Measurements from ENCODE around the gene HEATR9.

The HEATR9 gene

DNA sequence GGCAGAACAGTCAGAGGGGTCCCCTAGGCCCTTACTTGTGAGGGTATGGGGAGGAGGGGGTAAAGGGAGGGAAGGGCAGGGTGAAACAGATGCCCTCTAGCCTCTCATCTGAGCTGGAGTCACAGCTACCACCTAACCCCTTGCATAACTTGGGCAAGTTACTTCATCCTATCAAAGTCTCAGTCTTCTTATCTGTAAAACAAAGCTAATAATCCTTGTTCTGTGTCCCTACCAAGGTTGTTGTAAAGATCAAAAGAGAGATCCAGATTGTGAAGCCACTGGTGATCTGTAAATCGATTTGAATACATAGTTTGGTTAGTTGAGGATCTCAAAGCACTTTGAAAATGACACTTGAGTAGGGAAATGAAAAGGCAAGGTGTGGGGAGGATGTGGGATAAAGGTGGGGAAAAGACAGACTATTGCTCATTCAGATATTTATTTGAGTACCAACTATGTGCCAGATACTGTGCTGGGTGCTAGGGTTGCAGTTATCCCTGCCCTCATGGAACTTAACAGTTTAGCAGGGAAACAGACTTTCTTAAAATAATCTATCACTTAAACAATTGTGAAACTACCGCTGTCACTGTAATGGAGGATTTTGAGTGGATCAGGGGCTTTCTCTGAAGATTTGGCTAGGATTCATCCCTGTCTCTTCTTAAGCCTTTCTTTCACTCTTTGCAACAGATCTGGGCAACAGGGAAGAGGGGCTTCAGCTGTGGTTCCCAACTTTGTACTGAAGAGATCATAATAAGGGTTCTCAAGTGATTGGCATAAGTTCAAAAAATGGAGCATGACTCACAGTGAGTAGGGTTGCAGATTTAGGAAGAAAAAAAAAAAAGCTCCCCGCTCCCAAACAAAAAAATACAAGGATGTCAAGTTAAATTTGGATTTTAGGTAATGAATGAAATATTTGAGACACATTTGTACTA lies 3.0 kb downstream of the HEATR9 start:
- no peak for DNase-seq (ENCODE audit: low read depth, low spot score)

DNA sequence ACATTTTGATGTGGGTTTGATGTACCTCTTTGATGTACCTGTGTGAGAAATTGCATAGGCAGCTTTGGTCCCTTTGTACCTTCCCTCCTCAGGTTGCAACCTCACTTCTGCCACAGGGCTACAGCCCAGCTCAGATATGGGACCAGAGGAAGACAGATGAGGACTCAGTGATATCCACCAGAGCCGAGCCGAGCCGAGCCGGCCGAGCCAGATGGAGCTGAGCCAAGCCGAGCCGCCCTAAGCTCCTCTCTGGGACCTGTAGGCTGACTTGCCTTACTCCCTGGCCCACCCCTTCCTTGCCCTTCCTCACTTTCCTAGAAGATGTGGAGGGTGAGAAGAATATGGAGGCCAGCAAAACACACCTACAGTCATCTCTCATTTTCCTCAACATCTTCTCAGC lies 3.8 kb downstream of the HEATR9 start:
- DNase-seq (ENCODE audit: low read depth, low spot score) = no peak

DNA sequence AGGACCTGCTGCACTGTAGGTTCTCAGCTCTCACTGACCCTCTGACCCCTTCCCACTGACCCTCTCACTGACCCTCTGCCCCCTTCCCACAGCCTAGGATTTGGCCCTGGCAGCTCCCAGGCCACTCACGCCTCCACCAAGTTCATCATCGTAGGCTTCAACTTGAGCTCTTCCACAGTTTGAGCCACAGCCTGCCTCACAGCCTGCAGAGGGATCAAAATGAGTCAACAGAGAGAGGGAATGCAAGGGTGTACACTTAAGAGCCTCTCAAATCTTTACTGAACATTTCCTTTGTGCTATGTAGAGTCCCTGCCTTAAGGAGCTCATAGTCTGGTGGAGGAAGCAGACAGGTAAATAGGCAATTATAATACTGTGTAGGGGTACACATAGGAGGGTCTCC lies 12.1 kb downstream of the HEATR9 start:
- no peak for DNase-seq (ENCODE audit: low read depth, low spot score)

DNA sequence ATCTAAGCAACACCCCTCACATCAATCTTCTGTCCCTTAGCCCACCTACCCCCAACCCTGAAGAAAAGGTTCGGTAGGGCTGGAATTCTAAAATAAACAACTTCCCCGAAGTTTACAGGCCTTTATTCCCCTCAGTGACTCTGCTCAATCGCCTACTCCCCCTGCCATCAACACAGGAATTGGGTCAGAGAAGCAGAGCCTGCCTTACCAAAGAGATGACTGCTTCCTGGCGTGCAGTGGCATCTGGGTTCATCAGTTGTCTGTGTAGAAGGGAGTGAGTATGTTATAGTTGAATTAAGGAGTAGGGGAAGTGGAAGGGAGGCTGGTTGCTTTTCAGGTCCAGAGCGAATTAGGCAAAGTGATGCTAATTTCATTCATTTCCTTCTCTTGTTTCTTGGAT lies 12.7 kb downstream of the HEATR9 start:
- no peak for DNase-seq (ENCODE audit: low read depth, low spot score)

DNA sequence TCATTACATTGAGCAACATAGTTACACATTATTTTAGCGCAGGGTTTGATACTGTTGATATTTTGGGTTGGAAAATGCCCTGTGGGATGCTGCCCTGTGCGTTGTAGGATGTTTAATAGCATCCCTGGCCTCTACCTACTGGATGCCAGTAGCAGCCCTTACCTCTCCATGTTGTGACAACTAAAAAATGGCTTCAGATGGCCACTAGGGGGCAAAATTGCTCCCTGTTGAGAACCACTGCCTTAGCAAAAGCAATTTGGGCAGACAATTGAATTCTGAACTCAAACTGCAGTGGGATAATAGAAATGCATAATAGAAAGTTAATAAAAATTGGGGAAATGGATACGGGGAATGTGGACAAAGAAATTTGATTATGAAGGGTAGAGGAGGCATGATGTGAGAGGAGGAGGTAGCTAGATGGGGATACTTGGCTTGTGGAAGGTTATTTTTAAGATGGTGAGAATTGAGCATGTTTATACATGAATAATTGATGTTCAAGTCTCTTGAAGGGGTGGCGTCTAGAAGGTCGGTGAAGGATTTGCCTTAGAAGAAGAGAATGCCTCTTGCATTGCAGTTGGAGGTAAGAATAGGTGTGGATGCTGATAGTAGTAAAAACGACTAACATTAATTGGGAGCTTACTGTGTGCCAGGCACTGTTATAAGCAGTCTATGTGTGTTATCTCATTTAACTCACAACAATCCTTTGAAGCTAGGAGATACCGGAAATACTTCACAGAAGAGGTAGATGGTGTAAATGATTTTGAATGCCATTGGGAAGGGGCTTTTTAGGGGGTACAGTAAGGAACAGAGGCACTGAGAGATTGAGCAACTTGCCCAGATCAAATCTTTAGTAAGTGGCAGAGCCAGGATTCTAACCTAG lies 19.0 kb downstream of the HEATR9 start:
- peak; percentile 71 for DNase-seq (ENCODE audit: low read depth, low spot score)

DNA sequence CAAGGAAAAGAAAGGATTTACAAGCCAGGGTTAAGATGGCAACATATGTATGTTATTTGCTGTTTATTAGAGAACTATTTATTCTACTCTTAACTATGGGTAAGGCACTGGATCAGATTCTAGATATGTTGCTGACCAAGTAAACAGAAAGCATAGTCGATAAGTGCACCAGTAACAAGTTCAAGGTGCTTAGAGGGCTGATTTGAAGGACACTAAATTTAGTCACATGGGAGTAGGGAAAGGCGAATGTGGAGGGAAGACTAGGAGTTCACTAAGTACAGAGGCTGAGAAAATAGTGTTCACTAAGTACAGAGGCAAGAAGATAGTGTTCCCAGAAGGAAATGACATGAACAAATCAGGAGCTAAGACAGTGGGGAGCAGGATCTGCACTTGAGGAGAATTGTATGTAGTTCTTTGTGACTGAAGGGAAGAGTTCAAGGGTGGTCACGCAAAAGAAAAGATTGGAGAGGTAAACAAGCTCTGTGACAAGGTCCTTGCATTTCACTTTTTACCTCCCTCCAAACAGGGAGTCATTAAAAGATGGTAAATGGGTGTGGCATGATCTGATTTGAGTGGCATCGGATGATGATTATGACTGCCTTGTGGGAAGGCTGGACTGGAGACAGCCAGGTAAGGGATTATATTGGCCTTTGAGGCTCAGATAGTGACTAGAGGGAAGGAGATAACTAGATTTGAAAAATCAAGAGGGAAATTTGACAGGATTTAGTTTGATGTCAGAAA lies 20.9 kb downstream of the HEATR9 start:
- DNase-seq (ENCODE audit: low read depth, low spot score) = no peak

DNA sequence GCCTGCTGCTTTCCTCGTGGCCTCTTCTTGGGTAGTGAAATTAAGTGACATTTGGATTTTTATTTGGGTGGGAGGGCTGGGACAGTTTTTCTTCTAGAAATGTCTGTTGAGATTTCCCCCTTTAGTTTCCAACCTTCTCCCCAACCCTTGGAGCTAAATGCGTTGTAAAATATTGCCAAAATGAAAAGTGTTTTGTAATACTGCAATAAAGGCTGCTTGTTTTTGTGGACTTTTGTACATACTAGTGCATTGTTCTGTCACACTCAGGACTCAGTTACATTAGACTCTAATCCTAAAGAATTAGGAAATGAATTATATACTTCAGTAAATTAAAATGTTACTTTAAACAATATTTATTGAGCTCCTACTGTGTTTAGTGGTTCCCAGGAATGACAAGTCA lies 21.7 kb downstream of the HEATR9 start:
- DNase-seq (ENCODE audit: low read depth, low spot score) = no peak

DNA sequence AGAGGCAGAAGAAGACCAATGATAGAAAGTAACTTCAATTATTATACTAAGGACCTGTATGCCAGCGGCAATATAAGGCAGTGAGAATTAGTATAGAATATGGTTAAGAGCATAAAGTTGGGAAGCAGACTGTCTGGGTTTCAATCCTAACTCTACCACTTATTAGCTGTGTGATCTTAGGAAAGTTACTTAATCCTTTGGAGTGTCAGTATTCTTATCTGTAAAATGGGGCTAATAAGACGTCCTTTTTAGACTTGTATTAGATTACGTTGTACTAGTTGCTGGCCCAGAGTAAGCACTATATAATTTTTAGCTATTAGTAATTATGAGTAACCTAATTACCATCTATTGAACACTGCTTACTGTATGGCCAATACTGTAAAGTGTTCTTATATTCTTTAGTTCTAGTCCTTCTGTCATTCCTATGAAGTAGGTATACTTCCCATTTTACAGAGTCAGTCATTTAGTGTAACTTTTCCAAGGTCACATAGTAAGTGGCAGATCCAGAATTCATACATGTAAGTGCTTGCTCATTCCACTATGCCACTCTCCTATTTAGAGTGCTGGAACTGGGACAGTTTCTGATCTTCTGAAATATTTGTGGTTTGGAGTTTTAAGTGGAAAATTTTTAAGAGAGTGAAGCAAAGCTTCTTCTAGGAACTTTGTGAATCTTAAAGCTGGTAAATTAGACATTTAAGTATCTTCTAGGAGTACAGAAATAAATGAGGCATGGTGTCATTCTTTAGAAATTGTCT lies 22.5 kb downstream of the HEATR9 start:
- DNase-seq (ENCODE audit: low read depth, low spot score) = no peak

DNA sequence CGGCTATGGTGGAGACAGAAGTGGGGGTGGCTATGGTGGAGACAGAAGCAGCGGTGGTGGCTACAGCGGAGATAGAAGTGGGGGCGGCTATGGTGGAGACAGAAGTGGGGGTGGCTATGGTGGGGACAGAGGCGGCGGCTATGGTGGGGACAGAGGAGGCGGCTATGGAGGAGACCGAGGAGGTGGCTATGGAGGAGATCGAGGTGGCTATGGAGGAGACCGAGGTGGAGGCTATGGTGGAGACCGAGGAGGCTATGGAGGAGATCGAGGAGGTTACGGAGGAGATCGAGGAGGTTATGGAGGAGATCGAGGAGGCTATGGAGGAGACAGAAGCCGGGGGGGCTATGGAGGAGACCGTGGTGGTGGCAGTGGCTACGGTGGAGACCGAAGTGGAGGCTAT lies 24.1 kb downstream of the HEATR9 start:
- no peak for DNase-seq (ENCODE audit: low read depth, low spot score)

DNA sequence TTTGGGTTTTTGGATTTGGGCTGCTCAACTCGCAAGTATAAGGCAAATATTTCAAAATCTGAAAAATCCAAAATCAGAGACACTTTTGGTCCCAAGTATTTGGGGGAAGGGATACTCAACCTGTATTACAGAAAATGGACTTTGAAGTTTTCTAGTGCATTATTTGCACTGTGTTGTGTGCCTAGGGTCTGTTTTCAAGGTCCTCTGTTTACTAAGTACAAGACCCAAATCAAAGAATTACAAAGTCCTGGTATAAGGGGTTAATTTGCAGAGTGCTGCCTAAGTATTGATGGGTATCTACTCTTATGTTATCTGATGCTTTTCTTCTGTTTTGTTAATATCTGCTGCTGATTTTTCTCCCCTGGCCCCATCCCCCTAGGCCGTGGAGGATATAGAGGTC lies 25.0 kb downstream of the HEATR9 start:
- no peak for DNase-seq (ENCODE audit: low read depth, low spot score)

DNA sequence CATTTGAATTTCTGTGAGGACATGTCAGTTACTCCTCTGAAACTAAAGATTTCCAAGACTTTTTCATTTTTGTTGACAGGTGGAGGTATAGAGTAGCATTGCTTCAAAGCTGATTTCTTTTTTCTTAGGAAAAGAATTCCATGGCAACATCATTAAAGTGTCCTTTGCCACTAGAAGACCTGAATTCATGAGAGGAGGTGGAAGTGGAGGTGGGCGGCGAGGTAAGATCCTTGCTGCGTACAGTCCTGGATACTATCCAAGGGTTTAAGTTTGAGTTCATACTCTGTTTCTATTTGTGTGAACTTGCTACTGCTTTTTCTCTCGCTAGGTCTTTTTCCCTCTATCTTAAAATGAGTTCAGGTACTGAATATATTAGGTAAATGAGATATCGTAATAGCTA lies 26.5 kb downstream of the HEATR9 start:
- no peak for DNase-seq (ENCODE audit: low read depth, low spot score)

DNA sequence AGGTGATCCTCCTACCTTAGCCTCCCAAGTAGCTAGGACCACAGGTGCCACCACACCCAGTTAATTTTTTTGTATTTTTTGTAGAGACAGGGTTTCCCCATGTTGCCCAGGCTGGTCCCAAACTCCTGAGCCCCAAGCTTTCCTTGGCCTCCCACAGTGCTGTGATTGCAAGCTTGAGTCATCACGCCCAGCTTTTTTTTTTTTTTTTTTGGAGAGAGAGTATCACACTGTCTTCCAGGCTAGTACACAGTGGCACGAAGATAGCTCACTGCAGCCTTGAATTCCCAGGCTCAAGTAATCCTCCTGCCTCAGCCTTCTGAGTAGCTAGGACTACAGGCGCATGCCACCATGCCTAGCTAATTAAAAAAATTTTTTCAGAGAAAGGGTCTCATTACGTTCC lies 27.2 kb downstream of the HEATR9 start:
- no peak for DNase-seq (ENCODE audit: low read depth, low spot score)

DNA sequence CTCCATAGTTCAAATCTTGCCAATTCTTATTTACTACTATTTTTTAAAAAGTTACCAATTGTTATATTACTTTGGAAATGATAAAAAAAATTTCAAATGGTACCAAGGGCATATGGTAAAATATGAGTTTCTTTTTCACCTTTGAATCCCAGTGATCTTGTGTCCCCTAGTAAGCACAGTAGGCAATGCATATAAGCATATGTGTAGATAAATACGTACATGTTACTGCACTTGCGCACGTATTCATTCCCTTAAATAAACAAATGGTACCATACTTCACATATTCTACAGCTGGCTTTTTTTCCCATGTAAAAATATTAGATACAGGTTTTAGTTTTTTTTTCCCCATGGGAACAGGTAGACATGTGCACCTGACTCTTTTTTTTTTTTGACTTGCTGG lies 27.6 kb downstream of the HEATR9 start:
- DNase-seq (ENCODE audit: low read depth, low spot score) = no peak

DNA sequence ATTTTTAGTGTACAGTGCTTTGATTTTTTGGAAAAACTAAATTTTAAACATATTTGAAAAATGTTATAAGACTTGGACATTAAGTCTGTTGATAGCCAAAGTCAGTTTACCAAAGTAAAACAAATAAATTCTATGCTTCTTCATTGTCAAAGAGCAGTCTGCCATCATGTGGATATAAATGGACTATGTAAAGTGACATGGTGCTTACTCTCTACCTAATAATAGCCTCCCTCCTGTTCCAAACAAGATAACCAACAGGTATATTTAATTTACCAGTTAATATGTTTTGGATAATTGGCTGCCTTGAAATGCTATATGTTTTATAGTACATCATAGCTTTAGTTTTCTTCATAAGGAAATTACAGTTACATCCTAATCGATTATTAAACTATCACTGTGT lies 43.5 kb downstream of the HEATR9 start:
- no peak for DNase-seq (ENCODE audit: low read depth, low spot score)

DNA sequence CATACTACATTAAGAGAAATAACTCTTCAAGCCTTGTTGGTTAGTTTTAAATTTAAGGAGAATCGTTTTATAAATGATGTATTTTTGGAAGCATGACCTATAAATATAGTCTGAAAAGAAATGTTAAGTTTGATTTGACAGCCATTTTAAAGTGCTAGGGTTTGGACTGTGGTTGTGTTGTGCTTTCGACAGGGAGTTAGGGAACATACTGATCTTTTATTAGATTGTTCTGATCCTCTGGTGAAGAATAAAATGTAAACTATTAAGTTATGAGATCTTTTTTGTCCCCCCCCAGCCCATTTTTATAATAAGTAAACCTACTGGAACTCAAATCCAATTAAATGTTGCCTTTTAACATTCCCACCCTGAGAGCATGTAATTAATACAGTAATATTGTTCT lies 47.4 kb downstream of the HEATR9 start:
- no peak for DNase-seq (ENCODE audit: low read depth, low spot score)

DNA sequence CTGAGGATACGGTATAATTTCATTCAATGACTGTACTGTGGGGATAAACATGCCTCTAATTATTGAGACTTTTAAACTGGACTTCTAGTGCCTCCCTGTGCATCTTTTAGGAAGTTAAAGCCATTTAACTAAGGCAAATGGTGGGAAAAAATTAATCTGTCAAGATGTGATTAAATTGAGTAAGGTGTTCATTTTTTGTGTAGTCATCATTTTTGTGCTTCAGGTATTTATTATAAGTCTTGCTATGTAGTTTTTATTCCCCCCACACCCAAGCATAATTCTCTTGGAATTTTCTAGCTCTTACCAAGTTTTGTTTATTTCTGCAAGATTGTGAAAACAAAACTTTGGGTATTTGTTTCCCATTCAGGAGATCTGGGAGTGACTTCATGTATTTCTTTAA lies 49.2 kb downstream of the HEATR9 start:
- no peak for DNase-seq (ENCODE audit: low read depth, low spot score)

DNA sequence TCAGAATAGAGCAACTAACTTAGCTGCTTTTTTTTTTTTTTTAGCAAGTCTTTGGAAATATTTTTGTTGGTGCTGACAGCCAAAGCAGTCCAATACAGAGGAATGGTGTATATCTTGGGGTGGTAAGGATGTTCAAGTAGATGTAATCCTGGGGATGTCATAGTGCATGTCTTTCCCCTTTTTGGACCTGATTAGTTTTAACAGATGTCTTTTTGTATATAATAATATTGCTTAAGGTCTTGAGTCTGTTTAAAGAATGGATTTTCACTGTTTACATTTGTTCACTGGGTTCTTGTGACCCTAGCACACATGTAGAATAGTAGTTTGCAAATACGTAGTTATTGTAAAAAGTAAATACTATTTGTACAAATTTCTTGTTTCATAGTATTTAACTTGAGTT lies 51.5 kb downstream of the HEATR9 start:
- no peak for DNase-seq (ENCODE audit: low read depth, low spot score)

DNA sequence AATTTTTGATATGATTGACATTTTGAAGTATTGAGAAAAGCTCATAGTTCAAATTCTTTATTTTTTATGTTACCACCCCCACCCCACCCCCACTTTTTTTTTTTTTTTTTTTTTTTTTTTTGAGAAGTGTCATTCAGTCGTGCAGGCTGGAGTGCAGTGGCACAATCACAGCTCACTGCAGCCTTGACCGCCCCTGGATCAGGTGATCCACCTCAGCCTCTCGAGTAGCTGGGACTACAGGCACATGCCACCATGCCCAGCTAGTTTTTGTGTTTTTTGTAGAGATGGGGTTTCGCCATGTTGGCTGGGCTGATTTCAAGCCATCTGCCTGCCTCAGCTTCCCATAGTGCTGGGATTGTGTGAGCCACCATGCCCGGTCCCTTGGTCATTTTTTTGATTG lies 52.0 kb downstream of the HEATR9 start:
- DNase-seq (ENCODE audit: low read depth, low spot score) = no peak

DNA sequence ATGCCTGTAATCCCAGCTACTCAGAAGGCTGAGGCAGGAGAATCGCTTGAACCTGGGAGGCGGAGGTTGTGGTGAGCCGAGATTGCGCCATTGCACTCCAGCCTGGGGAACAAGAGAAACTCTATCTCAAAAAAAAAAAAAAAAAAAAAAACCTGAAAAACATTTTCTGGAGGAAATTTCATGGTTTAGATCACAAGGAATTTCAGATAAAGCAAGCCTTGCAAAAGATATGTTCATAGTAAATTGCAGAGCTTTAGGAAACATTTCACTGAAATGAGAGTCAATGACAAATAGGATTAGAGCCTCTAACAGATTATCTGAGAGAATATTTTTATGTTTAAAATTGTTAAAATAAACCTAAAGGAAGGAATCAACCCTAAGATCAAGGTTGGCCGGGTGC lies 56.2 kb downstream of the HEATR9 start:
- no peak for DNase-seq (ENCODE audit: low read depth, low spot score)

DNA sequence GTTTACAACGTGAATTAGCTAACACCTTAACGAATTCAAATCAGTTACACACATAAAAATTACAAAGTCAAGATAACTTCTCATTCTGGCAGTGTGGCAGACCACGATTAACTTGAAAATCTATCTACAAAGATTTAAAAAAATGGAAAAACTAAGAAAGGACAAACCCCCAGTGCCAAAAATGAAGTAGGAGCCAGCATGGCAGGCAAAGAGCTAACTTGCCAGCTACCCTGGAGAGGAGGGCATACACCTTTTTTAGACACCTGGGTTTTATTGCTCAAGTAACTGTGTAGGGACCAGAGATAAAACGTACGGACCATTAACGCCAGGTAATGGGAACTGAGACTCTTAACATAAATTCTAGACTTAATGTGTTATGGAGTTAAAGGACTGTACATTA lies 56.9 kb downstream of the HEATR9 start:
- no peak for DNase-seq (ENCODE audit: low read depth, low spot score)

DNA sequence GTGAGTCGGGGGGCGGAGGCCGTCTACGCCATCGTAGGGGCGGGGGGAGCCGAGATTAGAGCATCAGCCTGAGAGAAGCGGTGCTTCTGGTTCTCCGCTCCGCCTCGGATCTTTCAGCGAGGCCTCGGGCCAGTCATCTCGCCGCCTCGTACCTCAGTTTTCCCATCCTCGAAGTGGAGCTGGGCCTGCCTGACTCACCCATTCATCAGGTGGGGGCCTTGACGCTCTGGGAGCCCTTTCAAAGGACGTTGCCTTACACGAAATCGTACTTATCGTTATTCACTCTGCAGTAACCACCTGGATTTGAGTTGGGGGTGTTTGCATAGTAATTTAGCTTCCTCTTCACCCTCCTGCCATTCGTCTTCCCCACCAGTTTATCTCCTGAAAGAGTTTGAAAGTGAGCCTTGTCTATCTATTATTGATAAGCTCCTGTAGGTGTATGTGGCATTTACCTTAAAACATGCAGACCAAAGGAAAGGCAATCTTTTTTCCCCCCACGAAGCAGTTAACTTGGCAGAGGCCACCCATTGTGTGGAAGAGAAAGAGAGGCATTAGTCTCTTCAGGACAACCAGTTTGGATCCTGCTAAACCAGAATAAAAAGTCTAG lies 58.7 kb downstream of the HEATR9 start:
- DNase-seq (ENCODE audit: low read depth, low spot score) = no peak

Data from ELF-1 (cell line).